Thyroid gland (tissue), 4 donors: ENCODE results near the gene EXOC6. TPM values are rescaled to one million over a fixed set of nuclear protein-coding genes. Genes with fewer than 3 reads are reported as not detected.
A peak's percentile ranks its signal among the peaks of the same experiment; 100 is the strongest.

Experiments
- DNase-seq, 2 donors: peaks; one replicate each; pipeline ENCODE4 v3.0.0-alpha.2; 2019
- H3K27ac ChIP-seq, 3 donors: fragments of 200-600 bp; sonication (generic); 1 replicate in 2 of 3; 2 replicates in 1 of 3; pipeline ENCODE4 v1.5.1; 2016 to 2019; ENCODE audit warnings: mild to moderate bottlenecking in 1 of 3, moderate library complexity in 1 of 3
- H3K27me3 ChIP-seq: fragments of 200-600 bp; sonication (generic); one replicate; pipeline ENCODE4 v1.5.1; 2019
- H3K36me3 ChIP-seq, 2 donors: fragments of 200-600 bp; sonication (generic); one replicate each; pipeline ENCODE4 v1.5.1; 2016 to 2019
- H3K4me1 ChIP-seq, 2 donors: fragments of 200-600 bp; sonication (generic); one replicate each; pipeline ENCODE4 v1.5.1; 2017 to 2019
- H3K4me3 ChIP-seq, 3 donors: fragments of 200-600 bp; sonication (generic); replicated peaks in 1 of 3; 1 replicate in 2 of 3; 2 replicates in 1 of 3; pipeline ENCODE4 v1.5.1; 2016; ENCODE audit warnings: mild to moderate bottlenecking in 1 of 3
- H3K9me3 ChIP-seq: fragments of 200-600 bp; sonication (generic); one replicate; pipeline ENCODE4 v1.5.1; 2017
- CTCF ChIP-seq, 6 experiments: fragments of 200-600 bp in 3 of 6; fragments of 450-650 bp in 3 of 6; sonication (generic) in 3 of 6; IDR thresholded peaks; one replicate each; pipeline ENCODE4 v1.5.1; 2016 to 2019; ENCODE audit warnings: antibody characterized with exemption in 6 of 6, mild to moderate bottlenecking in 2 of 6, inconsistent platforms in 1 of 6, moderate library complexity in 1 of 6
- POLR2A ChIP-seq, 2 donors: fragments of 450-650 bp; IDR thresholded peaks; one replicate each; pipeline ENCODE4 v1.6.1; 2017; ENCODE audit warnings: antibody characterized with exemption in 2 of 2, mild to moderate bottlenecking in 2 of 2, moderate library complexity in 1 of 2
- WGBS, 2 donors: methylation state at CpG; one replicate each; pipeline ENCODE4 v1.1.5; 2017; 5-methylcytosine and 5-hydroxymethylcytosine counted together
- intact Hi-C: fragments of 100-400 bp; cut with DNase I; formaldehyde crosslinking; loops from one replicate; pipeline ENCODE4 v1.15.1; 2023
- total RNA-seq, 4 donors: library from RNA; depleted of rRNA; stranded (reverse); fragments of >200 nt; gene quantifications; one replicate each; pipeline ENCODE4 v1.2.3, GENCODE V29; 2016

EXOC6 gene
- total RNA-seq, 4 donors from 2014 or later = 51.6 to 74.0 (median 61.1) TPM

GRCh38 chr10:92965314-92965713, 117.0 kb downstream of the EXOC6 start:
- peaks cover 6% of the 10 kb centered on the region in 2 donors for H3K4me1 ChIP-seq
- intact Hi-C loops = no loop called here
- no peaks in the 10 kb centered on the region for H3K27me3 ChIP-seq
- no peak overlapping the region for H3K27ac ChIP-seq
- no peak overlapping the region for H3K4me3 ChIP-seq
- H3K9me3 ChIP-seq = no peaks in the 10 kb centered on the region
- WGBS, 2 donors = 69 to 78% methylated on average over 2 of the region's 2 CpGs
- H3K36me3 ChIP-seq = no peaks in the 10 kb centered on the region
- TF ChIP-seq POLR2A (IDR thresholded peaks at IDR 0.05) = no peak
- TF ChIP-seq CTCF (IDR thresholded peaks at IDR 0.05) = peak; percentile 20 to 67 (median 48)
- DNase-seq = no peak

- intact Hi-C loops = no loop called here
- DNase-seq = no peak
- H3K4me1 ChIP-seq = peaks cover 6 to 14% of the 10 kb centered on the region in 2 donors
- H3K9me3 ChIP-seq = no peaks in the 10 kb centered on the region
- H3K27ac ChIP-seq = no peak overlapping the region
- TF ChIP-seq CTCF (IDR thresholded peaks at IDR 0.05) (no peak), POLR2A (IDR thresholded peaks at IDR 0.05) (no peak)
- no peaks in the 10 kb centered on the region for H3K36me3 ChIP-seq
- no peaks in the 10 kb centered on the region for H3K27me3 ChIP-seq
- no peak overlapping the region for H3K4me3 ChIP-seq
- 98 to 99% methylated on average over 2 of the region's 2 CpGs for WGBS, 2 donors
Measured at GRCh38 chr10:92967641-92968040, 119.3 kb downstream of the EXOC6 start.

GRCh38 chr10:92969151-92969550, 120.8 kb downstream of the EXOC6 start:
- DNase-seq = peak in 1 of 2 donors; percentile 7
- H3K27ac ChIP-seq = peak overlapping the region in 1 of 3 donors; percentile 34
- 83 to 85% methylated on average over 1 of the region's 1 CpG for WGBS, 2 donors
- TF ChIP-seq POLR2A (IDR thresholded peaks at IDR 0.05) = no peak
- TF ChIP-seq CTCF (IDR thresholded peaks at IDR 0.05) = no peak
- H3K27me3 ChIP-seq = no peaks in the 10 kb centered on the region
- intact Hi-C loops = no loop called here
- H3K9me3 ChIP-seq = no peaks in the 10 kb centered on the region
- H3K4me3 ChIP-seq = no peak overlapping the region
- H3K36me3 ChIP-seq = no peaks in the 10 kb centered on the region
- H3K4me1 ChIP-seq = peaks cover 6 to 14% of the 10 kb centered on the region in 2 donors

GRCh38 chr10:92970301-92971070, 122.2 kb downstream of the EXOC6 start:
- Histone ChIP-seq H3K4me3 (no peak overlapping the region), H3K4me1 (peaks cover 6 to 14% of the 10 kb centered on the region in 2 donors), H3K27ac (no peak overlapping the region), H3K9me3 (no peaks in the 10 kb centered on the region), H3K36me3 (no peaks in the 10 kb centered on the region), H3K27me3 (no peaks in the 10 kb centered on the region)
- intact Hi-C loops = no loop called here
- 91 to 94% methylated on average over 3 of the region's 3 CpGs for whole genome bisulfite sequencing, 2 donors
- TF ChIP-seq CTCF (IDR thresholded peaks at IDR 0.05) (no peak), POLR2A (IDR thresholded peaks at IDR 0.05) (no peak)
- DNase-seq = no peak

GRCh38 chr10:92972066-92972870, 123.9 kb downstream of the EXOC6 start:
- Histone ChIP-seq H3K36me3 (no peaks in the 10 kb centered on the region), H3K27me3 (no peaks in the 10 kb centered on the region), H3K4me1 (peaks cover 6 to 14% of the 10 kb centered on the region in 2 donors), H3K27ac (peak overlapping the region in 1 of 3 donors; percentile 55), H3K4me3 (no peak overlapping the region), H3K9me3 (no peaks in the 10 kb centered on the region)
- intact Hi-C loops = no loop called here
- peak; percentile 8 to 22 for DNase-seq
- TF ChIP-seq POLR2A (IDR thresholded peaks at IDR 0.05) = no peak
- TF ChIP-seq CTCF (IDR thresholded peaks at IDR 0.05) = no peak
- 50 to 70% methylated on average over 3 of the region's 3 CpGs for whole genome bisulfite sequencing, 2 donors
